NCI-H1694 (cell line): Measurements from ENCODE around the gene CTNND2.
"Not testable (repeated sequence)": the region's sequence is repeated elsewhere in the genome, so short reads cannot be mapped to it uniquely, and the experiment has no call there.

Experiments
- DNase-seq: peaks from one replicate; lab custom pipeline; 2025; lab: John Stamatoyannopoulos, UW

Gene CTNND2

DNA sequence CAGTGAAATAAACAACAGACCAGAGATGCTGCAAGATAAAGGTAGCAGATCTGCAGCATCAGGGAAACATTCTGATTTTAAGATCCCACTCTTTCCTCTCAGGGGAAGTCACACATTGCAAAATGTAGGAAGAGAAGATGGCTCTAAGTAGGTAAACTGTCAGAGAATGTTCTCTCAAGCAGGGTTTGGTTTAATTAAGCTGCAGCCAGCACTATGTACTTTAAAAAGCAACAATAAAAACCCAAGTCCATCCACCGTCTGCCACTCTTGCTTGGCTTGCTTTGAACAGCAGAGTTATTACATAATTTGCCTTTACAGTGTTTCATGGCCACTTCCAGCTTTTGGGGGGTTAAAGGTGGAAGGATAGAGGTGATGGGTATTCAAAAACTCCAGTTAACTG, 800.0 kb downstream of the CTNND2 start:
- peak; percentile 17 for DNase-seq

DNA sequence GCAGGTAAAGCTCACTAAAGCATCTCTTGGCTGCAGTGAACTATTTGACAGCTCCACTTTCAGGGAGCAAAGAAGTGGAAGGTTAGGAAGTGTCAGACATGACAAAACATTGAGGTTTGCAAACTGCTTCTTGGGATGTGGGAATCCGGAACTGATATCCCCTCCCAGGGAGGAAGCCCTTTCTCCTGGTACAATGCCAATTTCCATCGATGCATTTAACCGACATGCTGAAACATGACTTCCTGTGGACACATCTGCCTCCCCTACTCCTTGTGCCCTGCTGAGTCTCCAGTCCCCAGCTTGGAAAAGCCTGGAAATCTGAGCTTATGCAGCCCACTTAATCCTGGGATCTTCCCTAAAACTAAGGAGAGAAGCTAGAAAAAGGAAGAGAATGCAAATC, 820.1 kb downstream of the CTNND2 start:
- no peak for DNase-seq

DNA sequence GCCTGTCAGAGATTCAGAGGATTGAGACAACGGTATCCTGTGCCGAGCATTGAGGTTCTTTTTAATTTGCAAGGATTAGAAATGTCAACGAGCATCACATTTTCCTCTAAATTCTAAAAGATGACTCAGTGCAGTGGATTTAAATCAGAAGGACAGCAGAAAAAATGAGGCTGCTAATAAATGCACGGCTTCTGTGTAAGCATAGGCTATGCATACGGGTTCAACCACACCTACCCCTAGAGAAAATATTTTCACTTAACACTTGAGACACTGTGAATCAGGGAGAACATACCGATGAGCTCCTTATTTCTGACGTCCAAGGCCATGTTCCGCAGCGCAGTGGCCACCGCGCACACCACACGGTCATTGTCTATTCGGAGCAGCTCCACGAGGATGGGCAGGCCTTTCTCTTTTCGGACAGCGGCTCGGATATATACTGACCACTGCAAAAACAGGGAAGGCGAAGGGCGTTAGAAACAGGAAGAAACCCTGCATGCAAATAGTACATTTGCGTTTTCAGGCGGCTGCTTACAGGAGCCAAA, 821.8 kb downstream of the CTNND2 start:
- DNase-seq = no peak

DNA sequence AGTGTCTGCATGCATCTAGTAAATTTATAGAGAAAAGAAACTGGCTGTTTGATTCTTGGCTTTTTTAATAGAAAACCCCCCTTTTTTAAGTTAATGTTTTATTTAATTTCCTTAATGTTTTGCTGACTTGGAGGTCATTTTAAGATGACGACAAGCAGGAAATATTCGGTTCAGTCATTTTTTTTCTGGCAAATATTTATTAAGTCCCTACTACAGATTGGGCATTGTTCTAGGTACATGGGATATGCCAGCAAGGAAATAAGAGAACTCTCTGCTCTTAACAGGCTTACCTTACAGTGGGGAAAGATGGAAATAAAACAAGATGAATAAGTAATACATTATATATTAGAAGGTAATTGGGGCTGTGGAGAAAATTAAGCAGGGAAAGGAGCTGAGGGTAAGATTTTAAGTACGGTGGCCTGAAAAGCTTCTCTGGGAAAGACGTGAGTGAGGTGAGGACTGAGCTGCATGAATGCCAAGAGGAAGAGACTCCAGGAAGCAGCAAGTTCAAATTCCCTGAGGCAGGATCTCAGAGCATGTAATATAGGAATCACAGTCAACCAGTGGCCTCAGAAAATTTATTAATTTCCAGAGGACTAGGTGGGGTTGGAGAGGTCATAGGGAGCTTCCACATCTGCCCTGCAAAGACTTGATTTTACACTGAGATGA, 827.2 kb downstream of the CTNND2 start:
- DNase-seq = no peak

DNA sequence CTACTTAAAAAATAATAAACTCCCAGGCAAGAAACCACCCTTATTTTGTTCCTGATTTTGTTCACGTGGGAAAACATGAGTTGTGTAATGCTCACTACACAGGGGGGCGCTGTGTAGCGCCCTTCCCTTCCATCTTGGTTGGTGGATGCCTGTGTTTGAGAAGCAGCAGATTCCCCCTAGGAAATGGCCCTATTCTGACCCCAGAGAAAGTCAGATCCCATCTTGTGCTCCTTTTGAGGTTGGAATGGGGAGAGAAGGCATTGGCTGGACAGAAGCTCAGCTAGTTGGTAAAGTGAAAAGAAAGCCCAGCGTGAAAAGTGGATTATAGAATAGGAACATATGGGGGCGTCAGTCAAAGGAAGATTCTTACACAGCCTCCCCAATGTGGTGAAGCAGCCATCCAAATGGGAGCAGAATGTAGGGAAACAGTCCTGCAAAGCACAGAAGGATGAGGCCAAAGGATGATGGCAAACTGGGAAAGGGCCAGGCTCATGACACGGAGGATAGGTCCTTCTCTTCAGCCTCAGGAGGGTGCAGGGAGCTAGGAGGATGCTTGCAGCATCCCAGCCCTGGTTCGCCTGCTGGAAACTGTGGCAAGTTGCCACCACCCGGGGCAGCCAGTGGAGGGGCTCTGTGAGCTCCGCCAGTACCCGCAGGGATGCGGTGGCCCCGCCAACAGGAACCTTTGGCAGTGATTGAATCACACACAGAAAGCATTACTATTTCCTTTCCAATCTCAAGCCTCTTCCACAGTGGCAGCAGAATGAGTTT, 829.0 kb downstream of the CTNND2 start:
- peak; percentile 17 for DNase-seq

DNA sequence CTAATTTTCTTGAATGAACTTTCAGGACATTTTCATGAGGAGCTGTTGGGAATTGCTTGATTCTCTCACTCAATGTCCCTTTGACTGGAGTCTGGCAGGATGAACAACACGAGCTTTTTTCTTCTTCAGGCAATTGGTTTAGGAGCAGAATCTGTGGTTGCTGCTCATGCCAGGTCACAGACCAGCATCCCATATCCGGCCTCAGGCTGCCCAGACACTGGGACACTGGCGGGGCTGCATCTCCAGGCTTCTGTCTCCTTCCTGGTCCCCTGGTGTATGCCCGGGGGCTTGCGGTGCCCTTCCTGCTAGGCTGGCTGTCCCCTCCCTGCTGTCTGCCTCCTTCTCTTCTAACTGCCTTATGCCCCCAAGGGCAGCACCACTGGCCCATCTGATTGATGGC, 831.7 kb downstream of the CTNND2 start:
- no peak for DNase-seq

- no peak for DNase-seq
Observed at GRCh38 chr5:11072076-11072475, 832.2 kb downstream of the CTNND2 start.

DNA sequence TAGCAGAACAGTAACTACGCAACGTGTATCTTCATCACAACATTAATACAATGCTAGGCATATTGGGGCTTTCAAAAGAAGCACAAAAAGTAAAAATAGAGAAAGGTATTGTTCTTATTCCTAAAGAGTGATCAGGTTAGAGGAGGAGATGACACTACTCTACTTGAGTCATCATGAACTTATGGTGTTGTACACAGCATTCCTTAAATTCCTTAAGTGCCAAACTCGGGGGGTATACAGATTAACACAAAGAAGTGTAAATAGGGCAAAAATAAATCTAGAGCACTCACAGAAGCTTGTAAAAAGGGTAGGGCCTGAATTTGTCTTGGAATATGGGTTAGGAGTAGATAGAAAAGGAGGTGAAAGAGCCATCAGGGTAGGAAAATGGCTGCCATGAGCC, 835.2 kb downstream of the CTNND2 start:
- no peak for DNase-seq

- not testable (repeated sequence) for DNase-seq
Observed at GRCh38 chr5:11065723-11066122, 838.5 kb downstream of the CTNND2 start.

DNA sequence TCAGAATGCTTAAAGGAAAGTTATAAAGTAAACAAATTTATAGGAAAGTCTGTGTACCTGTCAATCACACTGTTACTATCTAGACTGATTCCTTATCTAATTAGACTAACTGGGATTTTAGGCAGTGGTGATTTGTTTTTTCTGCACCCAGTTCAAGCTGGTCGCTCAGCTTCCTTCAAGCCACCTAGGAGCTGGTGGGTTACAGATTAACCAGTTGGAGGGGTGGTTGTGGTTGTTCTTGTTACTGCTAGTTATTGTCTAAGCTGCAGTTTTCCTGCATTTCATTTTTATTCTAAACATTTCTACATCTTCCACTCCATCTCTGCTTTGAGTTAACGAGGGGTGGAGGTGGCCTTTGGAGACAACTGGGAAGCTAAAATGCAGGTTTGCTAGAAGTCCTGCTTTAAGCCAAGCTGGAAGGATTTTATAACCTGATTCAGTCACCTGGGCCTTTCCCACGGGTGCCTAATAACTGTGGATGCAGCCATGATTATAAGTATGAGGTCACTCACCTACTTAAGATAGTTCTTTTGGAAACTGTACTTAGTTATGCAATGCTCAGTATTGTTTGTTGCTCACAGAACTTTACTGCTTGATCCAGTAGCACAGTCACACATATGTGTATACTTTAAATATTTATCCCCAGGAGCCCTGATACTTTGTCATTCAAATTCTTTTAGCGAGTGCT, 839.3 kb downstream of the CTNND2 start:
- DNase-seq = no peak

DNA sequence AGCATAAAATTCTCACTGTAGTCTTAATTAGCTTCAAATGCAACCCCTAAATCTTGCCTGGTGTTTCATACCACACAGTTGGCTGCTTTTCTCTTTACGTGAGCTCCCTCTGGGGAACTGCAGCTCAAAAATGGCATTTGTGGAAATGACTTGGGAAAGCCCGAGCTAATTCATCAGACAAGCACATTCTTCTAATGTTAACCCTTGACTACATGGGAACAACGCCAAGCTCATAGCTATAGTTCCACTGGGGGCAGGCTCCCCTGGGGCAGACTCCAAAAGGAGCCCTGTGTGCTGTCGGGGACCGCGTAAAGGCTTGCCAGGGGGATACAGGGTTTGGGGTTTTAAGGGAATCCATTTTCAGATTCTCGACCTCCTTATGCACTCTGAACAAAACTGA, 841.8 kb downstream of the CTNND2 start:
- no peak for DNase-seq

DNA sequence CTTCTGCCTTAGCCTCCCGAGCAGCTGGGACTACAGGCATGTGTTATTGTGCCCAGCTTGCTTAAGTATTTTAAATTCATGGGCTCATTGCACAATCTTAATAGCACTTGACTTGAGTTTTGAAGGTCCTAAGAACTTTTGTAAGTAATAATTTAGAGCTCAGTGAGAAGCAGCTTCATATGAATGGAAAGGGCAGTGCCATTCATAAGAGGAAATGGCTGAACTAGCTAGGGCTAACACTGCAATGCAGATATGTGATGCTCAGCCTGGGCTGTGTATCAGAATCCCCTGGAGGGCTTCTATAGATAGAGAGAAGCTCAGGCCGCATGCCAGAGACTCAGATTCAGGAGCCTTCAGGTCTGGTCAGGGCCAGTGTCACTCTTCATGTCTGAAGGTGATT, 847.7 kb downstream of the CTNND2 start:
- no peak for DNase-seq

DNA sequence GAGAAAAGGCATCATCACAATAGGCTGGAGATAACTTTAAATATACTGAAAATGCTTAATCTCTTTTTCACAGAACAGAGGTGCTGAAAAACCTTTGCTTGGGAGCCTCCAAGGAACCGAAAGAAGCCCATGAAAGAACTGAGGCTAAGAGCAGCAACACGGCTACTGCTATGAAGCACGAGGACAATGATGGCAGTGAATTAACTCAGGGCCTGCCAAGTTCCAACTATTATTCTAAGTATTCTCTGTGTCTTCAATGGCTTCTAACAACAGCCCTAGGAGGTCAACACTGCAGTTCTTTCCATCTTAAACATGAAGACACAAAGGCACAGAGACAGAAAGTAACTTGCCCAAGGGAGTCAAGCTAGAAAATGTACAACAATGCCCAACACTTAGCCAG, 850.2 kb downstream of the CTNND2 start:
- DNase-seq = no peak

- no peak for DNase-seq
Observed at GRCh38 chr5:11052871-11053270, 851.4 kb downstream of the CTNND2 start.

DNA sequence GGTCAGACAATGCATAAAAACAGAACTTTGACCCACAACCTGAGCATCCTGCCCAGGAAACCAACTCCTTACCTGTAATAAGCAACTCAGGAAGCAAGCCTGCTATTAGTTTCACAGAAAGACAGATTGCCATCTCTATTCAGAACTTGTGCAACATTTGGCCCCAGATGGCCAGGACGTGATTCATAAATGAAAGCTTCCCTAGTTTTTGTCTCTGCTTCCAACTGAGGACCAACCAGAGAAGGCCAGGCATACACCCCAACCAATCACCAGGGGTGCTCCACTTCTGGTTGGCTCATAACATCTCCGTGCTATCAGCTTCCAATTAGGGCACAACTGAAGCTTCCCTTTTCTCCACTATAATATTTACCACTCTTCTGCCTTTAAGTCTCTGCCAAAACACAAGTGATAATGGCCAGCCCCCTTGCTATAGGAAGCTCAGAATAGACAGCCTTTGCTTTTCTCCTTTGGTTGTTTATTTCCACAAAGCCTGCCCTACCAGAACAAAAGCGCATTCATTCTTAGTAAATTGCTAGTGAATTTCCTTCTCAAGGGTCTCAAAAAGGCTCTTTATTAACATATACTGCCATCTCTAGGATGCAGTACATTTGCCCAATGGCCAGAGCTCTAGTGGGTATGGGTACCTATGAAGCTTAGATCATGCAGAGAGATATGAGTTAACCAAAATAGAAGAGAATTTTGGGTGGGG, 853.5 kb downstream of the CTNND2 start:
- DNase-seq = no peak

DNA sequence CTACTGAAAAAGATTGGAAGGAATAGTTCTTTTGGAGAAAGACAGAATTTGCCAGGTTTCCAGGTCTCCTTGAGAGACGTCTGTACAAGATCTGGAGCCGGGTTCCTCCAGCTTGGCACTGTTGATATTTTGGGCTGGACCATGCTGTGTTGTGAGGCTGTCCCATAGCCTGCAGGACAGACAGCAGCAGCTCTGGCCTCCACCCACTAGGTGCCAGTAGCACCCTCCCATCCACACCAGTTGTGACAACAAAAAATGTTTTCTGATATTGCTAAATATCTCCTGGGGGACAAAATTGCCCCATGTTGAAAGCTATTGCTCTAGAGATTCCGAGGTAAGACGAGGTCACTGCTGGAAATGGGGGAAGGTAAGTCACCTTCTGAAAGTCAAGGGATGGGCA, 855.5 kb downstream of the CTNND2 start:
- no peak for DNase-seq

DNA sequence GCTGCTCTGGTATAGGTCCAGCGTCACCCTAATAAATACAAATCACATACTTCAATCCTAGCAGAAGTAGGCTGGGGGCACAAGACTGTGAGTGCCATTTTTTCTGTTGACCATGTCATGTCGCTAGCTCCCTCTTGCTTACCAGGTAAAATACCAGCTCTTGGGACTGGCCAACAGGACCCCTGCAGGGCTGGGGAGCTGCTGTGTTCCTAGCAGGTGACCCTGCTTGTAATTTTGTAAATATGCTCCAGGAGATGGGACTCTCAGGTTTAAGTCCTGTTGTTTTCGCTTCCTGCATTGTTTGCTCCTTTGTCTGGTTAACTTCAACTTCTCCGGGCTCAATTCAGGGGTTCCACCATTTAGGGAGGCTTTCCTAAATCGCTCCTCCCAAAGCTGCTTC, 856.6 kb downstream of the CTNND2 start:
- DNase-seq = no peak

DNA sequence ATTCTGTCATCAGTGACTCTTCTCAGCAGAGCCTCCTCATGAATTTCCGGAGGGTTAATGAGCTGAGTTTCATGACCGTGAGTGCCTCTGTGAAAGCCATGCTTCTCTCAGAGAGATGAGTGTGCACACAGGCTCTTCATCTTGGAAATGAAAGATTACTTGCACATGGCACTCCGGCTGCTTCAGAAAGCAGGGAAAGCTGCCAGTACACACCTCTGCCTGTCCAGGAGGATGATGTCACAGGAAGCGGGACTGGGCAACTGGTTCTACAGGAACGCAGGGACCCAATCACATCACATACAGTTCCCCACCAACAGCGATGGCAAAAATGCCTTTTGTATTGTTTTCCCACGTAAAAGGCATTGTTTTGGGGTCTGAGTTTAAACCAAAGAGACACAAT, 857.2 kb downstream of the CTNND2 start:
- no peak for DNase-seq

DNA sequence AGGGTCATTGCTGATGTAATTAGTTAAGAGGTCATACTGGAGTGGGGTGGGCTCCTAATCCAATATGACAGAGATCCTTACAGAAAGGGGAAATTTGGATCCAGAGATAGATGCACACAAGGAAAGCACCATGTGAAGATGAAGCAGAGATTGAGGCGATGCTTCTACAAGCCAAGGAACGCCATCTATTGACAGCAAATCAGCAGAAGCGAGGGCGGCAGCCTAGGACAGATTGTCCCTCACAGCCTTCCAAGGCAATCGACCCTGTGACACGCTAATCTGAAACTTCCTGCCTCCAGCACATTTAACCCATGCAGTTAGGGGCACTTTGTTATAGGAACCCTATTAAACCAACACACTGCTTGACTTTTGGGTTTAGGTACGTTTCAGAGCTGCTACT, 858.1 kb downstream of the CTNND2 start:
- no peak for DNase-seq

GRCh38 chr5:11045411-11045810, 858.8 kb downstream of the CTNND2 start:
- no peak for DNase-seq

DNA sequence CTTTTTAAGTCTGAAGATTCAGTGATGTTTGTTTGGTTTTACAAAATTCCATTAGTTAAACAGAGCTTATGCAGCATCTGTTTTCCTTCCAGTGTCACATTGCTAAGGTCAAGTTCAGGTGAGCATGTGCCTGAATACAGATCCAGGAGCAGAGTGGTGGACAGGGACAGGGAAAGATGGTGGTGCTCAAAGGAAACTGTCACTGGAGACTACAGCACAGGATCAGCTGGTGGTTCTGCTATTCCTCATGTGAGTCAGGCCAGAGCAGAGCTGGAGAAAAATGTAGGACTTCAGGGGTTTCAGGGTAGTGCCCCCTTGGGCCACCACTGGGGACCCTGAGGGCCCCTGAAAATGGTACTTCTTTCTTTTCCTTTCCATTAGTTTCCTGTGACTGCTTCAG, 859.7 kb downstream of the CTNND2 start:
- no peak for DNase-seq

DNA sequence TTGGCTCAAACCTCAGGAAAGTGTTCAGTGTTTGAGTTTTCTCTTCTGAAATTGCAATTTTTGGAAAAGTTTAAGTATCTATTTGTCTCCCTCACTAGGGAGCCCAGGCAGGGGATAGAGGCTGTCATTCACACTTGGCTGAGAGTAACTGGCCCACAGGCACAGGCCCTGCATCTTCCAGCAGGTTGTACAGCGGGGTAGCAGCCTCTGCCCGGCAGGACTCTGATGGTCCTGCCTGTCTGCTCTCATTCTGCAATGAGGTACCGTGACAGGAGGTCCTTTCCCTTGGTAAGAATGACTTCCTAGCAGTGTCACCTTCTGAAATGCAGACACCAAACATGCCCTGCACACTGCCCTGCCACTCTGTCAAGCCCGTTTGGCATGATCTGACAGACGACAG, 860.4 kb downstream of the CTNND2 start:
- no peak for DNase-seq
